ENCODE data around the gene MYCN. TPM values are rescaled to one million over a fixed set of nuclear protein-coding genes. Genes with fewer than 3 reads are reported as not detected.

Gene MYCN
- total and polyA plus RNA-seq, 4 donors = 0.16 to 1.3 TPM; not detected in 2

DNA sequence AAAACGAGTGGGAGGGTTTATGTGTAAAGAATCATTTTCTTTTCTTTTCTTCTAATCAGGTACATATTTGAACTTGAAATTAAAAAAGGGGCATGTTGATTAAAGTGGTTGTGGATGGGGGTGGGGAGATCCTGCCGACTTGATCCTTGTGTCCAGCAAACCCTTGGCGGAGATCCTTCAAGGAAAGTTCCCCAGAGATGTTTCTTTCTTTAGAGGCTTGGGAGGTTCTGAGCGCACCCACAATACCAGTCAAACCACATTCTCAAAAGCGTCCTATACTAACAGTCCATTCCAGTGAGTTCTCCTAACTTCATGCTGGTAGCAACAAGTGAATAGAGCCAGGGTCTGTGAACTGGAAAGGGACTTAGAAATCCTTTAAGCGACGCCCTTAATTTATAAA, 49.2 kb downstream of the MYCN start:
- H3K4me1 ChIP-seq (ENCODE audit: control insufficient read depth in 4 of 4, insufficient read depth in 4 of 4, low read length in 3 of 4) = no peaks in the 10 kb centered on the region
- H3K36me3 ChIP-seq (ENCODE audit: control insufficient read depth in 4 of 4, insufficient read depth in 3 of 4, low read depth in 1 of 4, low read length in 3 of 4) = no peaks in the 10 kb centered on the region
- no peak overlapping the region for H3K27ac ChIP-seq (ENCODE audit: low read depth in 1 of 2, low read length in 2 of 2)
- no peaks in the 10 kb centered on the region for H3K27me3 ChIP-seq (ENCODE audit: control insufficient read depth in 4 of 4, insufficient read depth in 4 of 4, low read length in 3 of 4)
- no peak overlapping the region for H3K4me3 ChIP-seq (ENCODE audit: low read depth in 1 of 3, low read length in 3 of 3)
- TF ChIP-seq CTCF (IDR thresholded peaks at IDR 0.05; ENCODE audit: low read depth, low read length, missing input control) = no peak
- TF ChIP-seq, protein P1, sequence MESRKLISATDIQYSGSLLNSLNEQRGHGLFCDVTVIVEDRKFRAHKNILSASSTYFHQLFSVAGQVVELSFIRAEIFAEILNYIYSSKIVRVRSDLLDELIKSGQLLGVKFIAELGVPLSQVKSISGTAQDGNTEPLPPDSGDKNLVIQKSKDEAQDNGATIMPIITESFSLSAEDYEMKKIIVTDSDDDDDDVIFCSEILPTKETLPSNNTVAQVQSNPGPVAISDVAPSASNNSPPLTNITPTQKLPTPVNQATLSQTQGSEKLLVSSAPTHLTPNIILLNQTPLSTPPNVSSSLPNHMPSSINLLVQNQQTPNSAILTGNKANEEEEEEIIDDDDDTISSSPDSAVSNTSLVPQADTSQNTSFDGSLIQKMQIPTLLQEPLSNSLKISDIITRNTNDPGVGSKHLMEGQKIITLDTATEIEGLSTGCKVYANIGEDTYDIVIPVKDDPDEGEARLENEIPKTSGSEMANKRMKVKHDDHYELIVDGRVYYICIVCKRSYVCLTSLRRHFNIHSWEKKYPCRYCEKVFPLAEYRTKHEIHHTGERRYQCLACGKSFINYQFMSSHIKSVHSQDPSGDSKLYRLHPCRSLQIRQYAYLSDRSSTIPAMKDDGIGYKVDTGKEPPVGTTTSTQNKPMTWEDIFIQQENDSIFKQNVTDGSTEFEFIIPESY (IDR thresholded peaks at IDR 0.05) = no peak
- no peak for TF ChIP-seq NR2F2 (IDR thresholded peaks at IDR 0.05)
- no peak for TF ChIP-seq HNF4G (IDR thresholded peaks at IDR 0.05)
- TF ChIP-seq, protein P2, sequence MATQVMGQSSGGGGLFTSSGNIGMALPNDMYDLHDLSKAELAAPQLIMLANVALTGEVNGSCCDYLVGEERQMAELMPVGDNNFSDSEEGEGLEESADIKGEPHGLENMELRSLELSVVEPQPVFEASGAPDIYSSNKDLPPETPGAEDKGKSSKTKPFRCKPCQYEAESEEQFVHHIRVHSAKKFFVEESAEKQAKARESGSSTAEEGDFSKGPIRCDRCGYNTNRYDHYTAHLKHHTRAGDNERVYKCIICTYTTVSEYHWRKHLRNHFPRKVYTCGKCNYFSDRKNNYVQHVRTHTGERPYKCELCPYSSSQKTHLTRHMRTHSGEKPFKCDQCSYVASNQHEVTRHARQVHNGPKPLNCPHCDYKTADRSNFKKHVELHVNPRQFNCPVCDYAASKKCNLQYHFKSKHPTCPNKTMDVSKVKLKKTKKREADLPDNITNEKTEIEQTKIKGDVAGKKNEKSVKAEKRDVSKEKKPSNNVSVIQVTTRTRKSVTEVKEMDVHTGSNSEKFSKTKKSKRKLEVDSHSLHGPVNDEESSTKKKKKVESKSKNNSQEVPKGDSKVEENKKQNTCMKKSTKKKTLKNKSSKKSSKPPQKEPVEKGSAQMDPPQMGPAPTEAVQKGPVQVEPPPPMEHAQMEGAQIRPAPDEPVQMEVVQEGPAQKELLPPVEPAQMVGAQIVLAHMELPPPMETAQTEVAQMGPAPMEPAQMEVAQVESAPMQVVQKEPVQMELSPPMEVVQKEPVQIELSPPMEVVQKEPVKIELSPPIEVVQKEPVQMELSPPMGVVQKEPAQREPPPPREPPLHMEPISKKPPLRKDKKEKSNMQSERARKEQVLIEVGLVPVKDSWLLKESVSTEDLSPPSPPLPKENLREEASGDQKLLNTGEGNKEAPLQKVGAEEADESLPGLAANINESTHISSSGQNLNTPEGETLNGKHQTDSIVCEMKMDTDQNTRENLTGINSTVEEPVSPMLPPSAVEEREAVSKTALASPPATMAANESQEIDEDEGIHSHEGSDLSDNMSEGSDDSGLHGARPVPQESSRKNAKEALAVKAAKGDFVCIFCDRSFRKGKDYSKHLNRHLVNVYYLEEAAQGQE (IDR thresholded peaks at IDR 0.05) = no peak
- no peak for TF ChIP-seq RAD21 (IDR thresholded peaks at IDR 0.05)
- no peak for TF ChIP-seq YY1 (IDR thresholded peaks at IDR 0.05)
- no peak for TF ChIP-seq FOXA1 (IDR thresholded peaks at IDR 0.05)
- TF ChIP-seq TAF1 (conservative IDR thresholded peaks at IDR 0.05) = no peak
- TF ChIP-seq ATF3 (IDR thresholded peaks at IDR 0.05) = no peak
- TF ChIP-seq EGR1 (IDR thresholded peaks at IDR 0.05; ENCODE audit: low read depth in 2 of 2) = no peak
- no peak for TF ChIP-seq MAX (IDR thresholded peaks at IDR 0.05)
- no peak for TF ChIP-seq FOXA2 (IDR thresholded peaks at IDR 0.05)
- no peak for TF ChIP-seq SP1 (IDR thresholded peaks at IDR 0.05)
- no peak for TF ChIP-seq RXRA (IDR thresholded peaks at IDR 0.05)
- WGBS = 56% methylated on average over 7 of the region's 7 CpGs
- no peak for DNase-seq (ENCODE audit: low spot score)
- H3K9me3 ChIP-seq (ENCODE audit: control insufficient read depth in 4 of 4, low read length in 3 of 4) = no peaks in the 10 kb centered on the region
- no peak overlapping the region for H3K9ac ChIP-seq (ENCODE audit: low read depth in 1 of 2, low read length in 2 of 2)
